GM19239 (cell line): ENCODE results near the gene CNTN4.

Experiments used
- DNase-seq: peaks from one replicate; pipeline ENCODE4 v3.0.0; 2011; ENCODE audit warnings: low spot score; ENCODE audit not compliant: insufficient read length
- FAIRE-seq: peaks from 2 replicates; lab custom pipeline; 2011; peaks lifted over from hg19 to GRCh38; lab: Jason Lieb, UNC

Gene CNTN4

GRCh38 chr3:2372306-2372705 is 273.6 kb downstream of the CNTN4 start:
- no peak for FAIRE-seq
- no peak for DNase-seq

- no peak for FAIRE-seq
These were observed 276.7 kb downstream of the CNTN4 start for GRCh38 chr3:2375376-2375775.

GRCh38 chr3:2377281-2377680 is 278.6 kb downstream of the CNTN4 start:
- DNase-seq (no peak), FAIRE-seq (no peak)

More at GRCh38 chr3:2375376-2375775, 276.7 kb downstream of the CNTN4 start:
- DNase-seq, result no peak

GRCh38 chr3:2390926-2391532 is 292.4 kb downstream of the CNTN4 start:
- DNase-seq (no peak), FAIRE-seq (no peak)

GRCh38 chr3:2391896-2392295 is 293.2 kb downstream of the CNTN4 start:
- FAIRE-seq (no peak), DNase-seq (no peak)

- no peak for FAIRE-seq
- no peak for DNase-seq
These were observed 294.3 kb downstream of the CNTN4 start for GRCh38 chr3:2392981-2393380.

GRCh38 chr3:2415083-2415482 is 316.4 kb downstream of the CNTN4 start:
- DNase-seq, result no peak
- FAIRE-seq, result no peak

GRCh38 chr3:2420919-2421318 is 322.3 kb downstream of the CNTN4 start:
- FAIRE-seq (no peak), DNase-seq (no peak)

GRCh38 chr3:2423143-2423542 is 324.5 kb downstream of the CNTN4 start:
- DNase-seq, result no peak
- no peak for FAIRE-seq

- FAIRE-seq (no peak), DNase-seq (no peak)
These were observed 342.9 kb downstream of the CNTN4 start for GRCh38 chr3:2441558-2441957.

GRCh38 chr3:2446146-2446545 is 347.5 kb downstream of the CNTN4 start:
- FAIRE-seq, result no peak
- no peak for DNase-seq

GRCh38 chr3:2452249-2452648 is 353.6 kb downstream of the CNTN4 start:
- DNase-seq, result no peak
- FAIRE-seq, result no peak

GRCh38 chr3:2454865-2455264 is 356.2 kb downstream of the CNTN4 start:
- no peak for DNase-seq
- FAIRE-seq, result no peak

GRCh38 chr3:2456788-2457187 is 358.1 kb downstream of the CNTN4 start:
- DNase-seq (no peak), FAIRE-seq (no peak)

GRCh38 chr3:2458816-2459215 is 360.1 kb downstream of the CNTN4 start:
- FAIRE-seq, result no peak
- no peak for DNase-seq

GRCh38 chr3:2465842-2466241 is 367.2 kb downstream of the CNTN4 start:
- no peak for DNase-seq
- no peak for FAIRE-seq

- no peak for DNase-seq
- no peak for FAIRE-seq
These were observed 370.1 kb downstream of the CNTN4 start for GRCh38 chr3:2468816-2469215.

GRCh38 chr3:2476996-2477395 is 378.3 kb downstream of the CNTN4 start:
- FAIRE-seq, result no peak
- no peak for DNase-seq

- no peak for DNase-seq
- FAIRE-seq, result no peak
These were observed 379.0 kb downstream of the CNTN4 start for GRCh38 chr3:2477620-2478019.

- FAIRE-seq, result no peak
- no peak for DNase-seq
These were observed 385.7 kb downstream of the CNTN4 start for GRCh38 chr3:2484162-2485026.

GRCh38 chr3:2485027-2485375 is 386.3 kb downstream of the CNTN4 start:
- FAIRE-seq (no peak), DNase-seq (no peak)

GRCh38 chr3:2495746-2496145 is 397.1 kb downstream of the CNTN4 start:
- DNase-seq, result no peak

More at GRCh38 chr3:2495746-2496145, 397.1 kb downstream of the CNTN4 start:
- no peak for FAIRE-seq
